Stimulated activated CD4-positive, alpha-beta T cell treated with anti-CD3 and anti-CD28 coated beads, Interleukin-1b, Interleukin-23, amount 100 ng/mL, for 4 hours (primary cell): ENCODE measurements around the gene ZBTB7B.

ENCODE experiments used
- DNase-seq, 2 donors: peaks; one replicate each; pipeline ENCODE4 v3.0.0-alpha.2; 2020; ENCODE audit warnings: low read depth in 2 of 2

Gene ZBTB7B

DNA sequence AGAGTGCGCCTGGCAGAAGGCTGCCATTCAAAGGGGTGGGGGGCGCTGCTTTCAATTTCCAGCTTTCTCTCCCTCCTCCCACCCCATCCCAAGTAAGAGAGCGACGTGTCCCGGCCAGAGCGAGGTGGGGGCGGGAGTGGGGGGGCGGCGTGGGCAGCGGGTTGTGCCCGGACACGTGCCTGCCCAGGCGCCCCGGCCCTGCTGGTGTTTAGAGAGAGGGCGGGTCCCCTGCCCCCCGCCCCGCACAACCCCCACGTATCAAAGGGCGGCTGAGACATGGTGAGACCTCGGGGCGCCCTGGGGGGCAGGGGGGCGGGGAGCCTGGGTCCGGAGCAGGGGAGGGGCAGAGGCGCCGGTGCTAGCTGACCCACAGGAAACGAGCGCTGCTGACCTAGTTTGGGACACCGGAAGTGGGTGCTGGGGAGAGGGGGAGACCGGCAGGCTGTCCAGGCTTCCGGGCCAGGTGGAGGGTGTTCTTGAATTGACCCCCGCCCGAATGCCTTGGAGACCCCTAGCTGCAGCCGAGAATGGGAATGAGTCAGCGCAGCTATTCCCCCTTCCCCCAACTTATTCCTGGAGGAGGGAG lies 1.3 kb downstream of the ZBTB7B start:
- DNase-seq, result no peak

DNA sequence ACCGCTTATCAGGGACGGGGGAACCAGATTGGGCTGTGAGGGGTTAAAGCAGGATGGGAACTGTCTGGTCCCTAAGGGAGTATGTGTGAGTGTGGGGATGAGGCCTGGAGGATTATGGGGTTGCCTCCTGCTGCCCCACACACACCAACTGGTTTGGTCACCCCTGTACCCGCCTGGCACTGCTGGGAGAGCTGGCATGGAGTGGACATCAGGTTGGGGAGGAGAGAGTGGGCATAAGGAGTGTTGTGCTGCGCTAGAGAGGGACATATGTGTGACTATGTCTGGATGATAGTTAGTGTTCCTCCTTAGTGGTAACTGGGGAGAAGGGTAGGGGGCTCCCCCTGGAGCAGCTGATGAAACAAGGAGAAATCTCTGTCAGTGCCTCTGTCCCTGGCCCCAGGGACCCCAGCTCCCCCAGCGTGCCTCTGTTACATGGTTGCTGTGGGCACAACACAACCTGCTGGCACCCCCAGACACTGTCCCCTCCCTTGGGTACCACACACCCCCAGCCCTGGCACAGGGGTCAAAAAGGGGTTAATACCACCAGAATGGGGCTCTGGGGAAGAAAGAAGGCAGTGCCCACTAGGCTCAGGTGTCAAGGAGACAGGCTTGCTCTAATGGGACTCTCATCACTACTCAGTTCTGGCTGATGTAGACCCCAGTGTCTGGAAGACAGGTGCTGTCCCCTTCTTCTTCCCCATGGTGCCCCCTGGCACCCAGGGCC lies 1.9 kb downstream of the ZBTB7B start:
- DNase-seq, result no peak

DNA sequence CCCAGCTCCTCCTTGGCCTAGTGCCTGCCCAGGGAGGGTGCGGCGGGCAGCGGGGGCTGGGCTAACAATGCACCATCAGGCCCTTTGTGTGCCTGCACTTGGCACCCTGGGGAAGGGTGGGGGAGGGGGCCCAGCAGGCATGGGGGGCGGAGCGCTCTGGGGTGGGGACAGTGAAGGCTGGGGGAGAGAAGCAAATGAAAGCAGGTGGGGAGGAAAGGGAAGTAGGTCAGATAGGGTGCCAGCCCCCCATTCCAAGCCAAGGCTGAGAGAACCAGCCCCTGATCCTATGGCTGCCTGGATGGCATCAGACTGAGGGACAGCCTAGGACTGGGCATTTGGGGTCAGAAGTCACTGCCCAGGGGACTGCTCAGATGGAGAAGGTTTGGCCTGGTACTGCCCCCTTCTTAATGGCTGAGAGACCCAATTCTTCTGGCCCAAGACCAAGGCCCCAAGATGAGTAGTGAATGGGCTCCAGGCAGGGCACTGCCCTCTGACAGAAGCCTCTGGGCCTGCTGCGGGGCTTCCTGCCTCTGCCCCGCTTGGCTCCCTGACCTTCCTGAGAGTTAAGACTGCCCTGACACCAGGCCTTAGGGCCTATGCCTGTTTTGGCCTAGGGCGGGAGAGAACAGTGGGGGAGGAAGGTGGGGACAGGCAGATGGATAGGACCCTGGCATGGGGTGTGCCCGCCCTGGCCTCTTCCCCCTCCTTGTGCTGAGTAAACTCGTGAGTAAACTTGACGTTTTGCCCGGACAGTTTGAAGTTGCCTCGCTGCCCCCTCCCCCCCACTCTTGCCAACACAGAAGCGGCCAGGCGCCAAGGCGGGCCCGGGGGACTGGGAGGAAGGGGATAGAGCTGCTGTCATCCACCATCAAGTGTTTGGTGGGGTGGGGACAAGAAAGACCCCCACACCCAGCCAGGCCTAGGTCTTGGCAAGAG lies 2.7 kb downstream of the ZBTB7B start:
- no peak for DNase-seq

DNA sequence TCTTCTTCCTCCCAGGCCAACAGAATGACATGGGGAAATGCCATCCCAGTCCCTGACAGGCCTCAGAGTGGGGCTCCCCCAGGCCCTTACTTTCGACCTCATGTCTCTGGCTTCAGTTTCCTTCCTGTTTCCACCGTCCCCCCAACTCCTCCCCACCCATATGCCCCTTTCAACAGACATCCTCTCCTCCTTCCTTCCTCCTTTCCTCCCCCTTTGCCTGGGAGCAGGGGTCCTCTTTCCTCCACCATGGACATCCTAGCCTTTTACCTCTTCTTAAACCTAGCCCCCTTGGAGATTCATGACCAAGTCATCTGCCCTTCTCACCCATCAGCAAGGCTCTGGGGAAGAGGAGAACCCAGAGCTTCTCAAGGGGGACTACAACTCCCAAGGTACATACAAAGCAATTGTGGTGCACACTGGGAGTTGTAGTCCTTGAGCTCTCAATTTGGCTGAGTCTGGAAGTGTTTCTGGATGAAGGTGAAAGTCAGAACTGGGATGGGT lies 4.0 kb downstream of the ZBTB7B start:
- no peak for DNase-seq

DNA sequence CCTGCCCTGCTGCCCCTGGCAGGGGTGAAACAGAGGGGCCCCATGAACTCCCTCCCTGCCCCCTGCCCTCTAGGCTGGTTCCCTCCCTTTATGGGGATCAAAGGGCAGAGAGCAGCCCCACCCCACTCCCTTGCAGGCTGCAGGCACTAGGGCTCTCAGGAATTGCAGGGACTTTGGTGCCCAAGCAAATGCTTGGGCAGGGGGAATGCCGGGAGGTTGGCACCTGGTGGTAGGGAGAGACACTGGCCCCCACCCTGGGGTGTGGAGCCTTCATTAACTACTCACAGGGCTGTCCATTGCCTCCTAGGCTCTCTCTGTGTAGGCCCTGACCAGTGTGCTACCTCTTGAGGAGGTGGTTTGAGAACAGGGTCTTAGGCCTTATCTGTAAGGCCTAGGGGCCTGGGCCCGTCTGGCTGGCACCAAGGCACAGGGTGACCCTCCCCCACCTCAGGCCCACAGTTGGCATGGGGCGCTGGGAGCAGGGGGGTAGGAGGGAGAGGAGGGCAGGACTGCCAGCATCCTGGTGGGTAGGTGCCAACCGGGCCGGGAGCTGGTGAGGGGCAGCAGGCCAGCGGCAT lies 4.7 kb downstream of the ZBTB7B start:
- no peak for DNase-seq

DNA sequence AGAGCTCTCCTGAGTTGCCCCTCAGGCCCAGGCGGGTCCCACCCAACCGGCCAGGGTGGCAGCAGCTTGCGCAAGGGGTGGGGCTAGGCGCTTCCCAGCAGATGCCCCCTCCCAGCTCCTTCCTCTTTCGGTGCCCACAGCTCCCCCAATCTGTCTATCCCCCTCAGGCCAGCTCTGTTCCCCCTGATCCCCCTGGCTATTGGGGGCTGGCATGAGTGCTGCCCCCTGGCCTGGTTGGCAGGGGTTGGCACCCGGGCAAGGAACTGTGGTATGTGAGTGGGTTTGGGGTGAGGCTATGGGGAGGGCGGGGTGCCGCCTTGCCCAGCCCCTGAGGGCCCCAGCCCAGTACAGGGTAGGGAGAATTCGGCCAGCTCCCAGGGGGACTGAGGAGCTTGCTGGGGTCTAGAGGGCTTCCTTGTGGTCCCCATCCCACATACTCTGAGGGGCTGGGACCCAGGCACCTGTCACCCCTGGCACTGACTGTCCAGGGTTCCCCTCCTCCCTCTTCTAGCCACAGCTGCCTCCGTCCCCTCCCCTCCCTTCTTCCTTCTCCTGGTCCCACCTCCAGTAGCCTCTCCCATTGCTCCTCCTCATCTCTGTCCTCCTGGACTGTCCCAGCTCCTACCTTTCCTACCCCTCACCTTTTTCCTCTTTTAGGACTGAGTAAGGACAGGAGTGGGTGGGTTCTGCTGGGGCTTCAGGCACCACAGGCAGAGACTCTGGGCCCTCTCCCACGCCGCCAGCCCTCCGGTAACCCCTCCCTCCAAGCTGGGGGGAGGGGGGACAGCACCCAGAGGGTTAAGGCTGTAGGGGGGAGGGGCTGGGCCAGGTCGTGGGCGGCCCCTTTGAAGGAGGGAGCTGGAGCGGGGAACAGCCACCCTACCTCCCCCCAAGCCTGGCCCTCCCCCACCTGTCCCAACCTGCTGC lies 5.7 kb downstream of the ZBTB7B start:
- DNase-seq, result peak; percentile 60 to 72

DNA sequence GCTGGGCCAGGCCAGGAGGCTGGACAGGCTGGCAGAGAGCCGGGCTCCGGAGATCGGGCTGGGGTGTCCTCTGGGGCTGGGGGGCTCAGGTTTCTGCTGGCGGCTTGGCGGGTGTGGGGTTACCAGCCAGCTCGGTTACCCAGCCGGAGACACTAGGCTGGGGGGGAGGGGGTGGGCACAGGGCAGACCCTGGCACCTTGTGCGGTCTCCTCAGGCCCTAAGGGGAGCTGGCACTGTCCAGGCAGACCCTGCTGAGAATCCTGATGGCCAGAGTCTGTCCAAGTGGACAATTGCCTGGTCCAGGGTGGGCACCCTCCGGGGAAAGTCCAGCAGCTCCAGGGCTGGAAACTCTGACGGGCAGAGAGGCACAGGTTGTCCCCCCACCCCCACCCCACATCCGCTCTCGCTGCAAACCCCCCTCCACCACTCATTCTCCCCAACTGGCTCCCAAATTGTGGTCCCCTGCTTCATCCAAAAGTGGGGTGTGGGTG lies 6.7 kb downstream of the ZBTB7B start:
- DNase-seq, result no peak

DNA sequence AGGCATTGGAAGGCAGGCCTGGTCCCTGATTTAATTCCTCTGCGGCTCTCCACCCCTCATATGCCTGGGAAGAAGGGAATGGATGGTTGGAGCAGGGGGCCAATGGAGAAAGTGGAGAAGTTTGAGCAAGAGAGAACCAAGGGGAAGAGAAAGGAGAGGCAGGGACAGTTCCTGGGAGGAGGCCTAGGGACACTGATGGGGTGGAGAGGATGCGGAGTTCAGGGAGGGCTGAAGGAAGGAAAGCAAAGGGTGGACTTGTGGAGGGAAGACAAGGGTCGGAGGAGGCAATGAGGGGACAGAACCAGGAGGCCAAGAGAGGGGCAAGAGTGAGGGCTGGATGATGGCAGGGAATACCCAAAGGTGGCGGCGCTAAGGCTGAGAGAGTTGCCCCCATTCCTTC lies 7.1 kb downstream of the ZBTB7B start:
- DNase-seq, result no peak

DNA sequence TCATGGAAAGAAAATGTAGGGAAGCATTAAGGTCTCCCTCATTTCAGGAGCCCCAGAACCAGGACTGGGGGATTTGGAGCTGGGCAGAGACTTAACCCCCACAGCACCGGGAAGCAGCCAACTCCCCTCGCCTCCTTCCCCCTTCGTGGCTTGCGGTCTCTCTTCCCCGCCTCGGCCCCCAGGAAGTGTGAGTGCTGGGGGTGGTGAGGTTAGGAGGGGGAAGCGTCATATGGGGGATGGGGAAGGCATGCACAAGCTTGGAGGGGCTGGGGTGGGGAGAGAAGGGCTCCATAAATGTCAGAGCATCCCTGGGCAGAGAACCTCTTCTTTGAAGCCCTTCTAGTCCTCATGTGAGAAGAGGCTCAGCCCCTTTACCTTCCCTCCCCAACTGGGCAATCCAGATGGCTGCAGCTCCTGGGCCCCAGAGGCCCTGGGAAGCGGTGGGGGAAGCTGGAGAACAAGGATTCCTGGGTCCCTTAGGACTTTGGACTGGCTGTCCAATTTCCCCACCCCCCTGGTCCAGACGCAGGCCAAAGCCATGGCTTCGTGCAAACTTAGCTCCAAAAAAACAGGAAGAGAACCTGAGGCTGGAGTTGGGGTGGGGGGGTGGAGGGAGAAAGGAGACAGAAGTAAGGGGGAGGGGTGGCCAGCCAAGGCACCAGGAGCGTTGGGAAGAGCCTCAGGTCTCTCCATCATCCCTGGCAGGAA lies 7.8 kb downstream of the ZBTB7B start:
- DNase-seq, result no peak

DNA sequence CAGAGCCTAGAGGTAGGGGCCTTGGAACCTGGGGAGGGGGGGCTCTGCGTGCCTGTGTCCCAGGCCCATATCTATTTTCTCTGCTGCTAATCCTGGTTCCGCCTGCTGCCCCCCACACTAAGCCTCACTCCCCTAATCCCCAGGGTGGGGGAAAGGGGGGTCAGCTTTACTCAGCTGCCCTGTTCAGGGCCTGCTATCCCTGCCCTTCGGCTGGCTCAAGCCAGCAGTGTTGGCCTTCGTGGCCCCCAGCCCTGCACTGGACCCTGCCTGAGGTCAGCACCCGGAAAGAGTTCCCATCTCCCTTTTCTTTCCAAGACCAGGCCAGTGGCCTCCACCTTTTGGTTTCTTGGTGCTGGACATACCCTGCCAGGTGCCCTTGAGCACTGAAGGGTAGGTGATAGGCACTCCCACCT lies 8.4 kb downstream of the ZBTB7B start:
- no peak for DNase-seq

DNA sequence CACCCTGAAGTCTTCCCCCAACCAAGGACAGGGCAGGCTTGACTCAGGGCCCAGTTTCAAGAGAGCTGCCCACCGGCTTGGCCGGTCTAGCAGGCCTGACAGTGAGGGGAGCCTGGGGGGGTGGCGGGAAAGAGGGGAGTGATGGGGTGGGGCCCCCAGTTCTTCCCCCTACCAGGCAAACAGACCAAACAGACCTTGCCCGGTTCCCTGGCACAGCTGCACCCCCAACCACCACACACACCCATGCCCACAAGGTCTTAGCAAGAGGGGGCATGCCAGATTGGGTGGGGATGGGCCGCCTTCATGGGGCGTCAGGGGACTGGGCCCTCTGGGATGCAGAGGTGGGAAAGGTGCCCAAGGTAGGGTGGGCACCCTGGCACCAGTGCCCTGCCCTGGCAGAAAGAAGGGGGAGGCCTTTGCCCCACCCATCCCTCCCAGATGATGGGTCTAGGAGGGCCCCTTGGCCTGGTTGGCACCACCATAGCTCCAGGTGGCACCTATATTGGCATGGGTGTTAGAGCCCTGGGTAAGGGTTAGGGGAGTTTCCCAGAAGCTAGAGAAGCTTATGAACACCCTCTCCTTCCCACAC lies 8.9 kb downstream of the ZBTB7B start:
- DNase-seq, result no peak

DNA sequence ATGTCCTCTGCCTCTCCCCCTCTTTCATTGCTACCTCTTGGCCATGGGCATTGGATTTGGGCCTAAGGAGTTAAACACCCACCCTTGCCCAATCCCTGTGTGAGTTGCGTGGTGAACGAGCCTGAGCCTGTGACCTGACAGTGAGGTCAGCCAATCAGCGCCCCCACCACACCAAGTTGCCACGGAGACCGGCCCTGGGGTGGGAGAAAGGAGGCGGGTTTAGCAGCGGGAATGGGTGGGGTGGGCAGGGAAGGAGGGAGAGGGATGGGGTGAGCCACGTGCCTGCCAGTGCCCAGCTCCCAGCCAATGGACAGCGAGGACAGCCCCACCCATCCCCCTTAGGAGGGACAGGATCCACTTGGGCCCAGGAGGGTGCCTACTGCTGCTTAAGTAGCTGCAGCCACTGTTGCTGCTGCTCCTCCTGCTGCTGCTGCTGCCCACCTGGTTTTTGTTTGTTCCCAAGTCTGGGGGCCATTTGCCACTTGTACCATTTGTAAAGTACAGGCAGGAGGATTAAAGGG lies 9.5 kb downstream of the ZBTB7B start:
- no peak for DNase-seq

DNA sequence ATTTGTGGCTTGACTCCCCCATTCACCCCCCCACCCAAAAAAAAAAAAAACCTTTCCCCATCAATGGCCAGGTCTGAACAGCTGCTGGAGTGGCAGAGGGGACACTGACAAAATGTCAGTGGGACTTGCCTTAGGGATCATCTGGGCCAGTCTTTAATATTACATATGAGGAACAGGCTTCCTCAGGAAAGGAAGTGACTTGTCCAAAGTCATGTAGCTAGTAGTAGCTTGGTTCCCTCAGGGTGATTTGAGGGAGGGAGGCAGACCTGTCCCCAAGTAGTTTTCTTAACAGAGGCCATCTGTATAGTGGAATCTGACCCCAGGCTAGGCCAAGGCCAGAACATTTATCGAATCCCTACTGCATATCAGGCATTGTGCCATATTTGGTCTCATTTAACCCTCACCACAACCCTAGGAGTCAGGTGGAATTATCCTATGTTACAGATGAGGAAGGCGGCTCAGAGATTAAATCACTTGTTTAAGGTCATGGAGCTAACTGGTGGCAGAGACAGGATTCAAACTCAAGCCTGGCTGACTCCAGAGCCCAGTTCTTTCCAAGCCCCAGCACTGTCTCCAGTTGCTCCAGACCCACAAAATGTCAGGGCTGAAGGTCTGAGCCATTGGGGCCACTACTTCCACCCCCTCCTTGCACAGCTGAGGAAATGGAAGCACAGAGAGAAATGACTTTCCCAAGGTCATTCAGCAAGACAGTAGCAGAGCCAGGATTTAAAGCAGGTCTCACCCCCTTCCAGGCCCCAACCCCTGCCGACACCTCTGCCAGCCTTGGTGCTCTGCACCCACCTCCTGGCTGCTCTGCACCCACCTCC lies 10.4 kb downstream of the ZBTB7B start:
- no peak for DNase-seq

DNA sequence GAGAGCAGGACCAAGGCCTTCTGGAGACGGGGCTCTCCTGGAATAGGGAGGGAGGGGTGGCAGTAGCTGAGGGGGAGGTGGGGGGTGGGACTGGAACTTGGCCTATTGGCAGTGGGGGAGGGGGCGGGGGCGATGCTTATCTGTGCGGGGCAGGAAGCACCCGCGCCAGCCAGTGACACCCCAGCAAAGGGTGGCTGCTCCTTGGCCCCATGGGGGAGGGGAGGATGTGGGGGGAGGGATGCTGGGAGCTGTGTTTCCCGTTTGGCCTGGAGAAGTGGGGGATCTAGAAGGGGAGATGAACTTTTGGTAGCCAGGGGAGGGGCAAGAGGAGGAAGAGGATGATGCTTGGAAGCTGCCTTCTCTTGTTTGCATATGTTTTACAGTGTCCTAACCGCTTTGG lies 11.0 kb downstream of the ZBTB7B start:
- no peak for DNase-seq

DNA sequence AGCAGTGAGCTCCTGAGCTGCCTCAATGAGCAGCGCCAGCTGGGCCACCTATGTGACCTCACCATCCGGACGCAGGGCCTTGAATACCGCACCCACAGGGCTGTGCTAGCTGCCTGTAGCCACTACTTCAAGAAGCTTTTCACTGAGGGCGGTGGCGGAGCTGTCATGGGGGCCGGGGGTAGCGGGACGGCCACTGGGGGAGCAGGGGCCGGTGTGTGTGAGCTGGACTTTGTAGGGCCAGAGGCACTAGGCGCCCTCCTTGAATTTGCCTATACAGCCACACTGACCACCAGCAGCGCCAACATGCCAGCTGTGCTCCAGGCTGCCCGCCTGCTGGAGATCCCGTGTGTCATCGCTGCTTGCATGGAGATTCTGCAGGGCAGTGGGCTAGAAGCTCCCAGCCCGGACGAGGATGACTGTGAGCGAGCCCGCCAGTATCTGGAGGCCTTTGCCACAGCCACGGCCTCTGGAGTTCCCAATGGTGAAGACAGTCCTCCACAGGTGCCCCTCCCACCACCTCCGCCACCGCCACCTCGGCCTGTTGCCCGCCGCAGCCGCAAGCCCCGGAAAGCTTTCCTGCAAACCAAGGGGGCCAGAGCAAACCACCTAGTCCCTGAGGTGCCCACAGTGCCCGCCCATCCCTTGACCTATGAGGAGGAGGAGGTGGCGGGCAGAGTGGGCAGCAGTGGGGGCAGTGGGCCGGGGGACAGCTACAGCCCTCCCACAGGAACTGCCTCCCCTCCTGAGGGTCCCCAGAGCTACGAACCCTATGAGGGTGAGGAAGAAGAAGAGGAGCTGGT lies 12.3 kb downstream of the ZBTB7B start:
- no peak for DNase-seq

DNA sequence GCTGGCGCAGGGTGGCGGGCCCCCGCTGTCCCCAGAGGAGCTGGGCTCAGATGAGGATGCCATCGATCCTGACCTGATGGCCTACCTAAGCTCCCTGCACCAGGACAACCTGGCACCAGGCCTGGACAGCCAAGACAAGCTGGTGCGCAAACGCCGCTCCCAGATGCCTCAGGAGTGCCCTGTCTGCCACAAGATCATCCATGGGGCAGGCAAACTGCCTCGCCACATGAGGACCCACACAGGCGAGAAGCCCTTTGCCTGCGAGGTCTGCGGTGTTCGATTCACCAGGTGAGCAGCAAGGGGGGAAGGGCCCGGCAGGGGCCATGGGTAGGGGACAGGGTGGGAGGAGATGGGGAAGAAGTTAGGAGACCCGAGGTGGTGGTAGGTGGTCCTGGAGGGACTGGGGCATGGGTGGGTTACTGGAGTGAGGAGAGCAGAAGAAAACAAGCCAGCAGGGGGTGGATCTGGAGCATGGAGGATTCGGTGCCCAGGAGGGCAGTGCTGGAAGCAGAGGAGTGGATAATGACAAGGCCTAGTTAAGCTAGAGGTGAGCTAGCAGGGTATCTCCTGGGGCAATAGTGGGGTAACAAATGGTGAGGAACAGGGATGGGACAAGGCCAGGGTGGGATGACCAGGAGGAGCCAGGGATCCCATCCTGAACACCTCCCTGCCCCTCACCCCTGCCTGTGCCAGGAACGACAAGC lies 13.1 kb downstream of the ZBTB7B start:
- DNase-seq, result no peak

DNA sequence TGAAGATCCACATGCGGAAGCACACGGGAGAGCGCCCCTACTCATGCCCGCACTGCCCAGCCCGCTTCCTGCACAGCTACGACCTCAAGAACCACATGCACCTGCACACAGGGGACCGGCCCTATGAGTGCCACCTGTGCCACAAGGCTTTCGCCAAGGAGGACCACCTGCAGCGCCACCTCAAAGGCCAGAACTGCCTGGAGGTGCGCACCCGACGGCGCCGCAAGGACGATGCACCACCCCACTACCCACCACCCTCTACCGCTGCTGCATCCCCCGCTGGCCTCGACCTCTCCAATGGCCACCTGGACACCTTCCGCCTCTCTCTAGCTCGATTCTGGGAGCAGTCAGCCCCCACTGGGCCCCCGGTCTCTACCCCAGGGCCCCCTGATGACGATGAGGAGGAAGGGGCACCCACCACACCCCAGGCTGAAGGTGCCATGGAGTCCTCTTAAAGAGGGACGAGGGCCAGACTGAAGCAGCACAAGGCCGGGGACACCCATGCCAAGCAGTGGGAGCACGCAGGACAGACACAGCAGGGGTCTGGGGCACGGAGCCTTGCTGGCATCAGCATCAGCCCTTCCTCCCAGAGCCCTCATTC lies 13.7 kb downstream of the ZBTB7B start:
- no peak for DNase-seq
